Gastroesophageal sphincter (tissue), 4 donors: Measurements from ENCODE around the gene CRTAP. TPM values are rescaled to one million over a fixed set of nuclear protein-coding genes. Genes with fewer than 3 reads are reported as not detected.

Experiments
- ATAC-seq: fragments of 150-250 bp; one replicate; pipeline ENCODE4 v1.9.1; 2016; ENCODE audit warnings: mild to moderate bottlenecking, moderate library complexity
- H3K27ac ChIP-seq, 4 donors: fragments of 200-600 bp; sonication (generic) in 3 of 4; 1 replicate in 3 of 4; 2 replicates in 1 of 4; pipeline ENCODE4 v1.5.1; 2016 to 2019
- H3K27me3 ChIP-seq: fragments of 200-600 bp; sonication (generic); one replicate; pipeline ENCODE4 v1.5.1; 2019
- H3K36me3 ChIP-seq, 2 donors: fragments of 200-600 bp; sonication (generic); one replicate each; pipeline ENCODE4 v1.5.1; 2019; ENCODE audit warnings: control low read depth in 1 of 2
- H3K4me1 ChIP-seq, 3 donors: fragments of 200-600 bp; sonication (generic); 1 replicate in 2 of 3; 2 replicates in 1 of 3; pipeline ENCODE4 v1.5.1; 2016 to 2019; ENCODE audit warnings: control low read depth in 2 of 3
- H3K4me3 ChIP-seq, 2 donors: fragments of 200-600 bp; sonication (generic); one replicate each; pipeline ENCODE4 v1.5.1; 2019; ENCODE audit warnings: mild to moderate bottlenecking in 1 of 2, moderate library complexity in 1 of 2
- H3K9me3 ChIP-seq, 3 donors: fragments of 200-600 bp; sonication (generic); one replicate each; pipeline ENCODE4 v1.5.1; 2017 to 2019; ENCODE audit warnings: control low read depth in 2 of 3
- CTCF ChIP-seq, 4 experiments: fragments of 200-600 bp in 2 of 4; fragments of 450-650 bp in 2 of 4; sonication (generic) in 1 of 4; IDR thresholded peaks; one replicate each; pipeline ENCODE4 v1.5.1; 2017 to 2019; ENCODE audit warnings: antibody characterized with exemption in 4 of 4, mild to moderate bottlenecking in 2 of 4, moderate library complexity in 2 of 4
- EP300 ChIP-seq: sonication (generic); formaldehyde crosslinking; IDR thresholded peaks from one replicate; pipeline ENCODE4 v1.6.1; 2017; ENCODE audit warnings: antibody characterized with exemption, mild to moderate bottlenecking
- POLR2A ChIP-seq, 2 donors: fragments of 450-650 bp; IDR thresholded peaks; one replicate each; pipeline ENCODE4 v1.6.1; 2017; ENCODE audit warnings: antibody characterized with exemption in 2 of 2, mild to moderate bottlenecking in 2 of 2, moderate library complexity in 1 of 2
- POLR2AphosphoS5 ChIP-seq: sonication (generic); formaldehyde crosslinking; IDR thresholded peaks from one replicate; pipeline ENCODE4 v1.6.1; 2017; ENCODE audit warnings: antibody characterized with exemption
- WGBS, 2 donors: methylation state at CpG; one replicate each; pipeline ENCODE4 v1.1.5; 2018; ENCODE audit warnings: low coverage in 1 of 2; 5-methylcytosine and 5-hydroxymethylcytosine counted together
- total RNA-seq, 4 donors: library from RNA; depleted of rRNA; stranded (reverse); fragments of >200 nt; gene quantifications; one replicate each; pipeline ENCODE4 v1.1.0, GENCODE V29; 2016

Gene CRTAP
- total RNA-seq, 4 donors from 2014 or later, result 189 to 358 (median 292) TPM

- H3K27ac ChIP-seq, result no peak overlapping the region
- H3K4me3 ChIP-seq, result no peak overlapping the region
- H3K9me3 ChIP-seq, result no peaks in the 10 kb centered on the region
- peaks cover 0 to under 1% of the 10 kb centered on the region in 2 donors for H3K36me3 ChIP-seq
- no peak for ATAC-seq
- no peaks in the 10 kb centered on the region for H3K27me3 ChIP-seq
- no peak for TF ChIP-seq EP300
- TF ChIP-seq CTCF (IDR thresholded peaks at IDR 0.05), result no peak
- TF ChIP-seq POLR2A (IDR thresholded peaks at IDR 0.05), result no peak
- TF ChIP-seq POLR2AphosphoS5, result no peak
- WGBS, 2 donors, result 73 to 80% methylated on average over 3 of the region's 3 CpGs
- H3K4me1 ChIP-seq, result peaks cover 0 to 24% (median 4%) of the 10 kb centered on the region in 3 donors
Measured at GRCh38 chr3:33099109-33099645, 14.6 kb upstream of the CRTAP start.

- no peak overlapping the region for H3K27ac ChIP-seq
- 85 to 87% methylated on average over 3 of the region's 3 CpGs for WGBS, 2 donors
- H3K9me3 ChIP-seq, result no peaks in the 10 kb centered on the region
- no peaks in the 10 kb centered on the region for H3K36me3 ChIP-seq
- no peaks in the 10 kb centered on the region for H3K27me3 ChIP-seq
- TF ChIP-seq POLR2AphosphoS5 (no peak), CTCF (IDR thresholded peaks at IDR 0.05) (no peak), EP300 (no peak), POLR2A (IDR thresholded peaks at IDR 0.05) (no peak)
- peaks cover 0 to 24% (median 4%) of the 10 kb centered on the region in 3 donors for H3K4me1 ChIP-seq
- ATAC-seq, result no peak
- H3K4me3 ChIP-seq, result no peak overlapping the region
Measured at GRCh38 chr3:33099701-33100100, 14.1 kb upstream of the CRTAP start.

GRCh38 chr3:33100229-33100628 lies 13.6 kb upstream of the CRTAP start:
- no peak overlapping the region for H3K4me3 ChIP-seq
- 61 to 67% methylated on average over 2 of the region's 2 CpGs for WGBS, 2 donors

GRCh38 chr3:33103034-33103433 lies 10.8 kb upstream of the CRTAP start:
- Histone ChIP-seq H3K9me3 (no peaks in the 10 kb centered on the region), H3K4me3 (no peak overlapping the region), H3K36me3 (no peaks in the 10 kb centered on the region), H3K27ac (no peak overlapping the region), H3K4me1 (peaks cover 0 to 1% (median 0%) of the 10 kb centered on the region in 3 donors), H3K27me3 (no peaks in the 10 kb centered on the region)
- no peak for ATAC-seq
- TF ChIP-seq POLR2AphosphoS5, result no peak
- no peak for TF ChIP-seq POLR2A (IDR thresholded peaks at IDR 0.05)
- no peak for TF ChIP-seq EP300
- TF ChIP-seq CTCF (IDR thresholded peaks at IDR 0.05), result no peak
- 100% methylated on average over 1 to 3 of the region's 3 CpGs for WGBS, 2 donors

More at GRCh38 chr3:33100229-33100628, 13.6 kb upstream of the CRTAP start:
- no peaks in the 10 kb centered on the region for H3K36me3 ChIP-seq
- TF ChIP-seq EP300 (no peak), CTCF (IDR thresholded peaks at IDR 0.05) (no peak), POLR2AphosphoS5 (no peak), POLR2A (IDR thresholded peaks at IDR 0.05) (no peak)
- no peaks in the 10 kb centered on the region for H3K9me3 ChIP-seq
- ATAC-seq, result no peak
- H3K4me1 ChIP-seq, result peaks cover 0 to 18% (median 4%) of the 10 kb centered on the region in 3 donors
- H3K27ac ChIP-seq, result no peak overlapping the region
- H3K27me3 ChIP-seq, result no peaks in the 10 kb centered on the region

GRCh38 chr3:33103480-33103879 lies 10.3 kb upstream of the CRTAP start:
- no peak overlapping the region for H3K4me3 ChIP-seq
- ATAC-seq, result no peak
- 76 to 86% methylated on average over 3 of the region's 3 CpGs for WGBS, 2 donors
- H3K9me3 ChIP-seq, result no peaks in the 10 kb centered on the region
- H3K36me3 ChIP-seq, result no peaks in the 10 kb centered on the region
- H3K27me3 ChIP-seq, result no peaks in the 10 kb centered on the region
- H3K27ac ChIP-seq, result no peak overlapping the region
- H3K4me1 ChIP-seq, result no peaks in the 10 kb centered on the region
- TF ChIP-seq CTCF (IDR thresholded peaks at IDR 0.05) (no peak), POLR2A (IDR thresholded peaks at IDR 0.05) (no peak), POLR2AphosphoS5 (no peak), EP300 (no peak)
